ENCODE results near the gene OPN4.

Gene OPN4

DNA sequence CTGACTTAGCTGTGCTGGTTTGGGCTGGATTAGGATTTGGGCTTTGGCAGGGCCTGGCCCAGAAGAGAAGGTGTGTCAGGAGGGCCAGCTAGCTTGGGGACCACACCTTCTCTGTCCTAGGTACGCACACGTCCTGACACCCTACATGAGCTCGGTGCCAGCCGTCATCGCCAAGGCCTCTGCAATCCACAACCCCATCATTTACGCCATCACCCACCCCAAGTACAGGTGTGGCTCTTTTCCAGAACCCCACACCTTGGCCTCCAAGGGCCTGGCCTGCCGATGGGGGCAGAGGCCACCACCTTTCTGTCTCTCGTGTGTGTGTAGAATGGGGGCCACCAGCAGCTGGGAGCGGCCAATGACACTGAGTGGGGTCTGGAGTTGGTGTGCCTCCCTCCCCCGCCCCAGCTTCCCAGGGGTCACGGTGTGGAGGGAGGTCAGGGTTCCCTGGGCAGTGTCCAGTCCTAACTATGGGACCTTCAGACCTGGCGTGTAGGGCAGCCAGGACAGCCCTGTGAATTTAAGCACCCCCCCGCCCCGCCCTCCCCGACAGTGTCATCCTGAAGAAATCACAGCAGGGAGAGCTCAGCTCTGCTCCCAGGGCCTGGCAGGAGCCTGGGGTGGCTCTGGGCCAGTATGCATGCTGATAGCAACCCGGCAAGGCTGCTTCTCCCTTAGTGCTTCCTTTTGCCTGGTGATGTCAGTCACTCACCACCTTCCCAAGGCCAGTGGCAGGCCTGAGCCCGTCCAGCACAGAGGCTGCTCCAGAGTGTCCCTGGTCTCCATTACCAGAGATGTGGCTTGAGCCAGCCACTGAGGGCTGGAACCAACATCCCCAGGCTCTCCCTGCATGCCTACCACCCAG lies 7.0 kb downstream of the OPN4 start:
- TF ChIP-seq USF1 (IDR thresholded peaks at IDR 0.05) (no peak), CEBPB (IDR thresholded peaks at IDR 0.05) (no peak)
- TF ChIP-seq, protein P1, sequence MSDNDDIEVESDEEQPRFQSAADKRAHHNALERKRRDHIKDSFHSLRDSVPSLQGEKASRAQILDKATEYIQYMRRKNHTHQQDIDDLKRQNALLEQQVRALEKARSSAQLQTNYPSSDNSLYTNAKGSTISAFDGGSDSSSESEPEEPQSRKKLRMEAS (IDR thresholded peaks at IDR 0.05): no peak

DNA sequence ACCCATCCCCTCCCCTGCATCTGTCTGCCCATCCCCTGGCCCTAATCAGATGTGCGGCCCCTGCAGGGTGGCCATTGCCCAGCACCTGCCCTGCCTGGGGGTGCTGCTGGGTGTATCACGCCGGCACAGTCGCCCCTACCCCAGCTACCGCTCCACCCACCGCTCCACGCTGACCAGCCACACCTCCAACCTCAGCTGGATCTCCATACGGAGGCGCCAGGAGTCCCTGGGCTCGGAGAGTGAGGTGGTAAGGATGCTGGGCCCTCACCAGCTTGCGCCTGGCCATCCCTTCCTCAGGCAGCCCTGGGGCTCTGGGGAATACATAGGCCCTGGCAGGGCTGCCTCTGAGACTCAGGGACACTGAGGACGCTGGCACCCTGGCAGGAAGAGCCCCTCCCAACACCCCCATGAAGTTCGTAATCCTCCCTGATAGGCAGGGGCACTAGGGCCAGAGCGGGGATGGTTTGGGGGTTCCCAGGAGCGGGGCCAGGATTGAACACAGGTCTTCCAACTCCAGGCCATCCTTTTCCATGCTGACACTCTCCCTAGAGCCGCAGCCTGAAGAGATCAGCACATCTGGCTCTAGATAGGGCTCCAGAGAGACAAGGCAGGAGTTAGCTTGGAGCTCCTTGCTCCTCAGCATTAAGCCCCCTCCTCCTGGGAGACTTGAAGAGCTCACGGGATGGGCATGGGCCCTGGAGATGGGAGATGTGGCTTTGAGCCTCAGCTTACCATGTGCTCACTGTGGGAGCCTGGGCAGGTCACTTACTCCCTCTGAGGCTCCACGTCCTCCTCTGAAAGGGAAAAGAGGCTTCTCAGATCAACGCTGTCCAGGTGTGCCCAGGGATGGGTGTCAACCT lies 8.1 kb downstream of the OPN4 start:
- TF ChIP-seq, protein P1 (IDR thresholded peaks at IDR 0.05): no peak
- TF ChIP-seq CREB1 (IDR thresholded peaks at IDR 0.05; ENCODE audit: low read depth): no peak
- no peak for TF ChIP-seq EP300 (IDR thresholded peaks at IDR 0.05; ENCODE audit: borderline replicate concordance)

DNA sequence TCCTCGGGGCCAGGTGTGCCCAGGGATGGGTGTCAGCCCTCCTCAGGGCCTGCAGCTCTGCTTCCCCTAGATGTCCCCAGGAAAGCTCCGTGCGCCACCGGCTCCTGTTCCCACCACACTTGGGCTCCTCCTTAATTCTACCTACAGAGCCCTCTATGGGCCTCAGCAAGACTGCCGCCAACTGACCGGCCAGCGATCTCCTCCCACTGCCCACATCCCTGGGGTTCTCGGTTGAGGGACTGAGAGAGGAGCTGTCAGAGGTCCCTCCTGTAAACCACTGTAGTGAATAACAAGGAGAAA lies 8.6 kb downstream of the OPN4 start:
- TF ChIP-seq, protein P1 (IDR thresholded peaks at IDR 0.05): no peak
- TF ChIP-seq ZBTB7A (IDR thresholded peaks at IDR 0.05; ENCODE audit: low read depth): no peak
- no peak for TF ChIP-seq YY1 (IDR thresholded peaks at IDR 0.05; ENCODE audit: low read depth)
- no peak for TF ChIP-seq TCF12 (IDR thresholded peaks at IDR 0.05; ENCODE audit: low read depth)
- TF ChIP-seq NFIC (IDR thresholded peaks at IDR 0.05): no peak
- TF ChIP-seq, protein P2, sequence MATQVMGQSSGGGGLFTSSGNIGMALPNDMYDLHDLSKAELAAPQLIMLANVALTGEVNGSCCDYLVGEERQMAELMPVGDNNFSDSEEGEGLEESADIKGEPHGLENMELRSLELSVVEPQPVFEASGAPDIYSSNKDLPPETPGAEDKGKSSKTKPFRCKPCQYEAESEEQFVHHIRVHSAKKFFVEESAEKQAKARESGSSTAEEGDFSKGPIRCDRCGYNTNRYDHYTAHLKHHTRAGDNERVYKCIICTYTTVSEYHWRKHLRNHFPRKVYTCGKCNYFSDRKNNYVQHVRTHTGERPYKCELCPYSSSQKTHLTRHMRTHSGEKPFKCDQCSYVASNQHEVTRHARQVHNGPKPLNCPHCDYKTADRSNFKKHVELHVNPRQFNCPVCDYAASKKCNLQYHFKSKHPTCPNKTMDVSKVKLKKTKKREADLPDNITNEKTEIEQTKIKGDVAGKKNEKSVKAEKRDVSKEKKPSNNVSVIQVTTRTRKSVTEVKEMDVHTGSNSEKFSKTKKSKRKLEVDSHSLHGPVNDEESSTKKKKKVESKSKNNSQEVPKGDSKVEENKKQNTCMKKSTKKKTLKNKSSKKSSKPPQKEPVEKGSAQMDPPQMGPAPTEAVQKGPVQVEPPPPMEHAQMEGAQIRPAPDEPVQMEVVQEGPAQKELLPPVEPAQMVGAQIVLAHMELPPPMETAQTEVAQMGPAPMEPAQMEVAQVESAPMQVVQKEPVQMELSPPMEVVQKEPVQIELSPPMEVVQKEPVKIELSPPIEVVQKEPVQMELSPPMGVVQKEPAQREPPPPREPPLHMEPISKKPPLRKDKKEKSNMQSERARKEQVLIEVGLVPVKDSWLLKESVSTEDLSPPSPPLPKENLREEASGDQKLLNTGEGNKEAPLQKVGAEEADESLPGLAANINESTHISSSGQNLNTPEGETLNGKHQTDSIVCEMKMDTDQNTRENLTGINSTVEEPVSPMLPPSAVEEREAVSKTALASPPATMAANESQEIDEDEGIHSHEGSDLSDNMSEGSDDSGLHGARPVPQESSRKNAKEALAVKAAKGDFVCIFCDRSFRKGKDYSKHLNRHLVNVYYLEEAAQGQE (IDR thresholded peaks at IDR 0.05; ENCODE audit: low read depth): no peak
- no peak for TF ChIP-seq FOXM1 (IDR thresholded peaks at IDR 0.05; ENCODE audit: borderline replicate concordance, low read depth)
- TF ChIP-seq EP300 (IDR thresholded peaks at IDR 0.05; ENCODE audit: borderline replicate concordance): no peak
- no peak for TF ChIP-seq TAF1 (IDR thresholded peaks at IDR 0.05; ENCODE audit: low read depth)
- no peak for TF ChIP-seq EGR1 (IDR thresholded peaks at IDR 0.05)
- no peak for TF ChIP-seq TEAD4 (IDR thresholded peaks at IDR 0.05)
- TF ChIP-seq RAD21 (IDR thresholded peaks at IDR 0.05; ENCODE audit: low read depth): no peak
- TF ChIP-seq USF1 (IDR thresholded peaks at IDR 0.05): no peak
- TF ChIP-seq CREB1 (IDR thresholded peaks at IDR 0.05; ENCODE audit: low read depth): no peak
- no peak for TF ChIP-seq CEBPB (IDR thresholded peaks at IDR 0.05)

- no peak for TF ChIP-seq EP300 (IDR thresholded peaks at IDR 0.05; ENCODE audit: borderline replicate concordance)
Observed at GRCh38 chr10:86663576-86664339, 9.4 kb downstream of the OPN4 start.

GRCh38 chr10:86664341-86665217 lies 10.2 kb downstream of the OPN4 start:
- TF ChIP-seq NFIC (IDR thresholded peaks at IDR 0.05): no peak
- TF ChIP-seq, protein P1 (IDR thresholded peaks at IDR 0.05): no peak
- TF ChIP-seq, protein P2 (IDR thresholded peaks at IDR 0.05; ENCODE audit: low read depth): no peak
- no peak for TF ChIP-seq TCF12 (IDR thresholded peaks at IDR 0.05; ENCODE audit: low read depth)
- no peak for TF ChIP-seq ZBTB7A (IDR thresholded peaks at IDR 0.05; ENCODE audit: low read depth)
- no peak for TF ChIP-seq TEAD4 (IDR thresholded peaks at IDR 0.05)
- no peak for TF ChIP-seq EP300 (IDR thresholded peaks at IDR 0.05; ENCODE audit: borderline replicate concordance)
- TF ChIP-seq EGR1 (IDR thresholded peaks at IDR 0.05): no peak
- TF ChIP-seq USF1 (IDR thresholded peaks at IDR 0.05): no peak
